Measurements from ENCODE around the gene NBPF1.
"Not testable (repeated sequence)": the region's sequence is repeated elsewhere in the genome, so short reads cannot be mapped to it uniquely, and the experiment has no call there.

The NBPF1 gene

DNA sequence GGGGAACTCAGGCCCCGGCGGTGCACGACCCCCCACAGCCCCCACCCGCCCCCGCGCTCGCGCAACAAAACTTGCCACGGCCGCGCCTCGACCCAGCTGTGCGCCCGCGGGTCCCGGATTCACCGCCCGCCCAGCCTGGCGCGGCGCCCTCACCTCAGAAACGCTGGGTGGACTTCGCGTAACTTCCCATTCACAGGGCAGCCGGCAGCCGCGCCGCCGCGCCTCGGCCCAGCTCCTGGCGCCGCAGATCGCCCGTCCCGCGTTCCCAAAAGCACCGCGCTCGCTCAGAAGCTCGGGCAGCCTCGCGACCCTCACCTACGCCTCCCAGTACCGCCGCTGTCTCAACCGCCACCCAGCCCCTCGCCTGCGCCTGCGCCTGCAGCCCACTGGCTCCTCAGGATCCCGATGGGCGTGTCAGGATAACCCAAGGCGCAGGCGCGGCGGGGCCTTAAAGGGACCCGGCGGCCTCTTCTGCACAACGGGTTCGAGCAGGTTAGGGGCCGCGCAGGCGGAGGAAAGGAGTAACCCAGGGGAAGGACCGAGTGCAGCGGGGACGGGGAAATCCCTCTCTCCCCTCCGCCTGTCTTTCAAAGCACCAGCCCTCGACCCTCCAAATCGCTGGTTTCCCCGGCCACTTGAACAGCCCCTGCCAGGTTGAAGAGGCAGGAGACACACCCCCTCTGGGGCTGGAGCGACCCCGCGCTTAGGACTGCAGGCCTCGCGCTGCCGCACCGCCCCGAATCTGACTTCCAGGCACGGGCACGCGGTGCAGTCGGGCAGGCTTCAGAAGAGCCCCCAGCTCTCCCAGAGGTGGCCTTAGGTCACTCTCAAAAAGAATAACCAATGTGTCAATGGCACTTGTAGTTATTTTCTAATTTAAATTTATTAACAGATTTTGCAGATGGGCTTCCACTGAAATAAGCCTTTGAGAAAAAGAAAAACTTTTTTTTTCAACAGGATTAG lies at the start of gene NBPF1:
Gene NBPF1, minus strand, starts transcription at position 380 of the 963 bp plus-strand sequence.
- peak; percentile 67 for DNase-seq (ENCODE audit: low read depth)
- TF ChIP-seq, protein P1, sequence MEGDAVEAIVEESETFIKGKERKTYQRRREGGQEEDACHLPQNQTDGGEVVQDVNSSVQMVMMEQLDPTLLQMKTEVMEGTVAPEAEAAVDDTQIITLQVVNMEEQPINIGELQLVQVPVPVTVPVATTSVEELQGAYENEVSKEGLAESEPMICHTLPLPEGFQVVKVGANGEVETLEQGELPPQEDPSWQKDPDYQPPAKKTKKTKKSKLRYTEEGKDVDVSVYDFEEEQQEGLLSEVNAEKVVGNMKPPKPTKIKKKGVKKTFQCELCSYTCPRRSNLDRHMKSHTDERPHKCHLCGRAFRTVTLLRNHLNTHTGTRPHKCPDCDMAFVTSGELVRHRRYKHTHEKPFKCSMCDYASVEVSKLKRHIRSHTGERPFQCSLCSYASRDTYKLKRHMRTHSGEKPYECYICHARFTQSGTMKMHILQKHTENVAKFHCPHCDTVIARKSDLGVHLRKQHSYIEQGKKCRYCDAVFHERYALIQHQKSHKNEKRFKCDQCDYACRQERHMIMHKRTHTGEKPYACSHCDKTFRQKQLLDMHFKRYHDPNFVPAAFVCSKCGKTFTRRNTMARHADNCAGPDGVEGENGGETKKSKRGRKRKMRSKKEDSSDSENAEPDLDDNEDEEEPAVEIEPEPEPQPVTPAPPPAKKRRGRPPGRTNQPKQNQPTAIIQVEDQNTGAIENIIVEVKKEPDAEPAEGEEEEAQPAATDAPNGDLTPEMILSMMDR (IDR thresholded peaks at IDR 0.05; ENCODE audit: control insufficient read depth, extremely low read depth, insufficient read depth): no peak
- H3K4me3 ChIP-seq (ENCODE audit: low read depth, low read length): peak within 1 kb of the TSS; percentile 73

DNA sequence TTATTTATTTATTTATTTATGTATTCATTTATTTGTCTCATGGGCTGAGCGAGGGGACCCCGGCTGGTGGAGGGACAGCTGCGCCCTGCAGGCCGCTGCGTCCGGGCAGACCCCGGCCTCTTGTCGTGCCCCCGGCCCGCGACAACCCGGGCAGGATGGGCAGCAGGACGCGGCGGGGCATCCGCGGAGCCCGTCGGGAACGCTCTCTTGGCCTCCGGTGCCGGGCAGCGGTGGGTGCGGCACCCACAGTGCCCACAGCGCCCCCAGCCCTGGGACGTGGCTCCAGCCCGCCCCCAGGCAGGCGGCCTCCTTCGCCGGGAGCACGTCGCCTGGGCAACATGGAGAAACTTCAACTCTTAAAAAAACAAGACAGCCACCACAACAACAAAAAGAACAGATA lies 44.9 kb upstream of the NBPF1 start:
- not testable (repeated sequence) for H3K4me3 ChIP-seq (ENCODE audit: low read depth, low read length); DNase-seq (ENCODE audit: low read depth)

DNA sequence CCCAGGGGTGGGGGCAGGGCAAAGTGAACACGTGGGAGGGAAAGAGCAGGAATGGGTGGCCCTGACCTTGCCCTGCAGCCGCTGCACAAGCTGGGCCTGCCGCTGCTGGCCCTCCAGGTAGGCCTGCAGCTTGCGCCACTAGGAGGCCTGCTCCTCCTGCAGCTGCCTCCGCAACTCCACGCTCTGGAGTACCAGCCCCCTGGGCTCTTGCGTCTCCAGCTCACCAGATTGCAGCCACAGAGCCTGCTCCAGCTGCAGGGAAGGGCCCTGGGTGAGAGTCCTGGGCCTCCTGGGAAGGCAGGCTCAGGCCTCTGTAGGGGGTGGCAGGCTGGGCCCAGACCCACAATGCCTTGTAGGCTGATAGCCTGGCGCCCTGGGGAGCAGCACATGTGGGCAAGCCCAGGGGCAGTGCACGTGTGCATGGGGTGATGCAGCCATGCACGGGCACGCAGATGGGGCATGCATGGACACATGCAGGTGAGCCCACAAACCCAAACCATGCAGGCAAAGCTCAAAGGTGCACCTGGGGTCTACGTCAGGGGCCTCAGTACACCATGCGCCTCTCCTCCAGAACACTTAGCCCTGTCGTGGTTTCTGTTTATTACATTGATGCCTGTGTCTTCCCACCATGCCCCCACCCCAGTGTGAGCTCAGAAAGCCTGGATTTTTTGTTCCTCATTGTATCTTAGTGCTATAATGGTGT lies 43.8 kb upstream of the NBPF1 start:
- not testable (repeated sequence) for H3K4me3 ChIP-seq (ENCODE audit: low read depth, low read length); DNase-seq (ENCODE audit: low read depth)

DNA sequence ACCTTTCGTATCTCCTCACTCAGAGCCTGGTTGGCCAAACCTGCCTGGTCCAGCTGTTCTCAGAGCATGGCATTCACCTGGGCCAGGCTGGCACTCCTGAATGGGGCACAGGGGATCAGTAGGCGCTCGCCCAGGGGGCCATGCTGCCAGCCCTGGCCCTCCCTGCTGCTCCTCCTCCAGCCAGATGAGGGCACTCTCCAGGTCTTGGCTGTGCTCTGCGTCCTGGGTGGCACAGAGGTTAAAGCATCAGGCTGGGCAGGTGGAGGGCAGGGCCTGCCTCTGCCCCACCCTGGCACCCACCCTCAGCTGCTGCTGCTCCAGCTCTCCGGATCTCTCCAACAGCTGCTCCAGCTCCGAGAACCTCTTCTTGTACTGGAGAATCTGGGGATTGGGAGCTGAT lies 43.2 kb upstream of the NBPF1 start:
- not testable (repeated sequence) for DNase-seq (ENCODE audit: low read depth); H3K4me3 ChIP-seq (ENCODE audit: low read depth, low read length)

DNA sequence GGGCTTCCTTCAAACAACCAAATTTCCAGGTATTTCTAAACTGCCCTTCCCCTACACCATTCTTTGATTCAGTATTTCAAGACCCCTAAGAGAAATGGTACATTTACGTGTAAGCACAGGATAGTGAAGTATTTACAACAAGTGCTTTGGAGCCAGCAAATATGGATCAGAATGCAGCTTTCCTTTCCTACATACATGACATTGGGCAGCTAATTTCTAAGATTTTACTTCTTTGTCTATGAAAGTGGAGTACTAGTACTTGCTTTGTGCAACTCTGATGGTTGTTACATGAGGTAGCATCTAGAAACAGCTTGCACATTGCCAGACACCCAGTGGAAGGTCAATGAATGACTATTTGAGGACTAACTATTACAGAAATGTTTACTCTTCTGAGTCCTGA lies 38.2 kb upstream of the NBPF1 start:
- H3K4me3 ChIP-seq (ENCODE audit: low read depth, low read length); DNase-seq (ENCODE audit: low read depth): not testable (repeated sequence)

DNA sequence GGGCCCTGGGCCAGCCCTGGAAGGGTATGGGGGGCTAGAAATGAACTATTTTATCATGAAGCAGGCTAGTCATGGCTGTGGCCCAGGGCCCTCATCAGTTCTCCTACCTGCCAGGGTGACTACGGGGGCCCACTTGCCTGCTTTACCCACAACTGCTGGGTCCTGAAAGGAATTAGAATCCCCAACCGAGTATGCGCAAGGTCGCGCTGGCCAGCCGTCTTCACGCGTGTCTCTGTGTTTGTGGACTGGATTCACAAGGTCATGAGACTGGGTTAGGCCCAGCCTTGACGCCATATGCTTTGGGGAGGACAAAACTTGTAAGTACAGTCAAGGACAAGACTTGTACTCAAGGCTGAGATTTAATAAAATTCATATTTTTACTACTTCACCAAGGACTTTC lies 36.6 kb upstream of the NBPF1 start:
- DNase-seq (ENCODE audit: low read depth); H3K4me3 ChIP-seq (ENCODE audit: low read depth, low read length): not testable (repeated sequence)

DNA sequence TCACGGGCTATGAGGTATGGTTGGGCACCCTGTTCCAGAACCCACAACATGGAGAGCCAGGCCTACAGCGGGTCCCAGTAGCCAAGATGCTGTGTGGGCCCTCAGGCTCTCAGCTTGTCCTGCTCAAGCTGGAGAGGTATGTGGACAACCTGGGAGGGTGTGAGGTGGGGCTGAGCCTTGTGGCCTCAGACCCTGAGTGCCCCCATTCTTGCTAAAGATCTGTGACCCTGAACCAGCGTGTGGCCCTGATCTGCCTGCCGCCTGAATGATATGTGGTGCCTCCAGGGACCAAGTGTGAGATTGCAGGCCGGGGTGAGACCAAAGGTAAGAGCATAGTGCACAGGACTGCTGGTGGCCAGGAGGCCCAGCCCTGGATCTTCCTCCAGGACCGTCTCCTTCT lies 36.0 kb upstream of the NBPF1 start:
- not testable (repeated sequence) for DNase-seq (ENCODE audit: low read depth); H3K4me3 ChIP-seq (ENCODE audit: low read depth, low read length)

DNA sequence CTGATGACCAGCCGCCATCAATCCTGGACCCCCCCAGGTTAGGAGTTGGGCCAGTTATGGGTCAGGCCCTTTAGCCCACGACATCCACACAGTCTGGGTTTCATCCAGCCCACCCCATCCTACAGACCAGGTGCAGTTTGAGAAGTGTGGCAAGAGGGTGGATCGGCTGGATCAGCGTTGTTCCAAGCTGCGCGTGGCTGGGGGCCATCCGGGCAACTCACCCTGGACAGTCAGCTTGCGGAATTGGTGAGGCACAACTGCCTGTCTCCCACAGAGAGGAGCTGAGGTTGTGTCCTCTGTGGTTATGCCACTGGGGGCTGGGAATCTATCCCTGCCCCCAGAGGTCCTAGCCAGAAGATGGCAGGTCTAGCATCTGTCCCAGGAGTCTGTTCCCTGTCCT lies 35.4 kb upstream of the NBPF1 start:
- DNase-seq (ENCODE audit: low read depth); H3K4me3 ChIP-seq (ENCODE audit: low read depth, low read length): not testable (repeated sequence)

DNA sequence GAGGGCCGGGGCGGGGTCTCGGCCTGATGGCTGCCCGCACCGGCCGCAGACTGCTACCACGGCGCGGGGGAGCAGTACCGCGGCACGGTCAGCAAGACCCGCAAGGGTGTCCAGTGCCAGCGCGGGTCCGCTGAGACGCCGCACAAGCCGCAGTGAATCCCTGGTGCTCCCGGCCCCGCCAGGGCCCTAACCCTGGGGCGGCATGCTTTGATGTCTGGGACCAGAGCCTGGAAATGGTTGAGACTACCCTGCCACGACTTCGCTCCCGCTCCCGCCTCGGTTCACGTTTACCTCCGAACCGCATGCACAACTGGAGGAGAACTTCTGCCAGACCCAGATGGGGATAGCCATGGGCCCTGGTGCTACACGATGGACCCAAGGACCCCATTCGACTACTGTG lies 34.9 kb upstream of the NBPF1 start:
- H3K4me3 ChIP-seq (ENCODE audit: low read depth, low read length); DNase-seq (ENCODE audit: low read depth): not testable (repeated sequence)

DNA sequence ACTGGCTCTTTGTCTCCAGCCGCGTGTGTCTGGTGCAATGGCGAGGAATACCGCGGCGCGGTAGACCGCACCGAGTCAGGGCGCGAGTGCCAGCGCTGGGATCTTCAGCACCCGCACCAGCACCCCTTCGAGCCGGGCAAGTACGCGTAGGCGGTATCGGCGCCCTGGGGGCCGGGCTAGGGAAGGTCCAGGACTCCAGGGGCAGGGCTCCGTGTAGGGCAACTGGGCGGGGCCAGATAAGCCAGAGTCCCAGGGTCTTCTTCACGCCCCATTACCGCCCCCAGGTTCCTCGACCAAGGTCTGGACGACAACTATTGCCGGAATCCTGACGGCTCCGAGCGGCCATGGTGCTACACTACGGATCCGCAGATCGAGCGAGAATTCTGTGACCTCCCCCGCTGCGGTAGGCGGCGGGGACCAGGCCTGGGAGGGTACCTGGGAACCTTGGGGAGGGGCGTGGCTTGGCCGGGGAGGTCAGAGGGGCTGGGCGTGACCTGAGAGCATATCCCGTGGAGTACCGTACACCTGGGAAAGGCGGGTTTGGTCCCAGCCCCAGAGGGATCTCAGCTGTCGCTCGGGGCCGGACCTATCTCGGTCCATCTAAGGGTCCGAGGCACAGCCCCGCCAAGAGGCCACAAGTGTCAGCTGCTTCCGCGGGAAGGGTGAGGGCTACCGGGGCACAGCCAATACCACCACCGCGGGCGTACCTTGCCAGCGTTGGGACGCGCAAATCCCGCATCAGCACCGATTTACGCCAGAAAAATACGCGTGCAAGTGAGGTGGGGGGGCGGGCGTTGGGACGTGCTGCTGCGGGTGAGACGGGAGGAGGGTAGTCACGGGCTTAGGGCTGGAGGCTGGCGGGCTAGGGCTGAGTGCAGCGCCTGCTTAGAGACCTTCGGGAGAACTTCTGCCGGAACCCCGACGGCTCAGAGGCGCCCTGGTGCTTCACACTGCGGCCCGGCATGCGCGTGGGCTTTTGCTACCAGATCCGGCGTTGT lies 34.1 kb upstream of the NBPF1 start:
- DNase-seq (ENCODE audit: low read depth); H3K4me3 ChIP-seq (ENCODE audit: low read depth, low read length): not testable (repeated sequence)

DNA sequence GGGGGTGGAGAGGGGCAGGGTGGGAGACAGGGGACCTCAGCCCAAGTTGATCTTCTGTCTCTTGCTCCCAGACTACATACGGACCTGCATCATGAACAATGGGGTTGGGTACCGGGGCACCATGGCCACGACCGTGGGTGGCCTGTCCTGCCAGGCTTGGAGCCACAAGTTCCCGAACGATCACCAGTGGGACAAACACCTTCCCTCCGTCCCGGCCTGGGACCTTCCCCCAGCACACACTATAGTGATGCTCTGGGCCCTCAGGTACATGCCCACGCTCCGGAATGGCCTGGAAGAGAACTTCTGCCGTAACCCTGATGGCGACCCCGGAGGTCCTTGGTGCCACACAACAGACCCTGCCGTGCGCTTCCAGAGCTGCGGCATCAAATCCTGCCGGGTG lies 33.4 kb upstream of the NBPF1 start:
- not testable (repeated sequence) for DNase-seq (ENCODE audit: low read depth); H3K4me3 ChIP-seq (ENCODE audit: low read depth, low read length)

DNA sequence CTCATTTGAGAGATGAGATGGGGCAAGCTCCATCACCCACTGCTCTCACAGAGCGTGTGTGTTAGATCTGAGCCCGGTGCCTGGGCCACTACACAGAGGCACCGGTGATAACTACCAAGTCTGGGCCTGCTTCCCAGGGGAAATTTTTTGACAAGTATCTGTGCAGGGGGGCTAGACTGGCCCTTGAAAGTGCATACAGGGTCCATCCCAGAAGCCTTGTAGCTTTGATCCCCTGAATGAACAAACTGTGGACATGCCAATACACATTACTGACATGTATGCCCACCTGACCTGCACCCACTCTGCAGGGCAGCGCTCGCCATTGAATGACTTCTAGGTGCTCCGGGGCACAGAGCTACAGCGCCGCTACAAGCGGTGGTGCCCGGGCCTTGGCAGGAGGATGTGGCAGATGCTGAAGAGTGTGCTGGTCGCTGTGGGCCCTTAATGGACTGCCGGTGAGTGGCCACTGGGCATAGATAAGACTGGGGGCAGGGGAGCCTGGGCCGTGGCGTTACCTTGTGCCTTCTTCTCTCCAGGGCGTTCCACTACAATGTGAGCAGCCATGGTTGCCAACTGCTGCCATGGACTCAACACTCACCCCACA lies 32.8 kb upstream of the NBPF1 start:
- not testable (repeated sequence) for H3K4me3 ChIP-seq (ENCODE audit: low read depth, low read length); DNase-seq (ENCODE audit: low read depth)

DNA sequence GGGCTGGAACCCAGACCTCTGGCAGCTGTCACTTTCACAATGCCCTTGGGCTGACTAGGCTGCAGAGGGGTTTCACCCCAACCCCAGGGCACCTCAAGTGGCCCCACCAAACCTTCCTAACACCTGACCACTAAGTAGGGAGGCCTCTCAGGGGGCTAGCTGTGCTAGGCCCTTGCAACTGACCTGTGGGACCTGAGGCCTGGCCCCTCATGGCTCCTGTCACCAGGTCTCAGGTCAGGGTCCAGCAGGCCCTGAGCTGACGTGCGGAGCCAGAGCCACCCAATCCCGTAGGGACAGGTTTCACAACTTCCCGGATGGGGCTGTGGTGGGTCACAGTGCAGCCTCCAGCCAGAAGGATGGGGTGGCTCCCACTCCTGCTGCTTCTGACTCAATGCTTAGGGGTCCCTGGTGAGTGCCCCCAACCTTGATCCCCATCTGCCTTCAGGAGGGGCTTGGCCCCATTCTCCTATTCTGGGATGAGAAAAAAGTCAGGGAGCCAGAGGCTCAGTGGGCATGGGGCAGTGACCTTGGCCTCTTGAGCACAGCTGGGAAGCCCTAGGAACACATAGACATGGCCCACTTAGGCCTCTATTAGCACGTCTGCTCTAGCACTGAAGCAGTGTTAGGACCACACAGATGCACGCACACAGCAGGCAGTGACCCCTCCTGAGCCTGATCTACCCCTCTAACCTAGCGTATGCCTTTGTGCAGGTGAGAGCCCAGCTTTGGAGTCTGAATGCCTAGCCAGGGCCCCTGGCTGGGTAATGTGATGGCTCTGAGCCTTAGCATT lies 32.1 kb upstream of the NBPF1 start:
- H3K4me3 ChIP-seq (ENCODE audit: low read depth, low read length): peak overlapping the region; percentile 91
- not testable (repeated sequence) for DNase-seq (ENCODE audit: low read depth)

All from LNCaP clone FGC (cell line).